Measurements from ENCODE around the gene ELF5. TPM values are rescaled to one million over a fixed set of nuclear protein-coding genes. Genes with fewer than 3 reads are reported as not detected.

The ELF5 gene
- polyA plus RNA-seq, 1 donor from 2014 or later = not detected

DNA sequence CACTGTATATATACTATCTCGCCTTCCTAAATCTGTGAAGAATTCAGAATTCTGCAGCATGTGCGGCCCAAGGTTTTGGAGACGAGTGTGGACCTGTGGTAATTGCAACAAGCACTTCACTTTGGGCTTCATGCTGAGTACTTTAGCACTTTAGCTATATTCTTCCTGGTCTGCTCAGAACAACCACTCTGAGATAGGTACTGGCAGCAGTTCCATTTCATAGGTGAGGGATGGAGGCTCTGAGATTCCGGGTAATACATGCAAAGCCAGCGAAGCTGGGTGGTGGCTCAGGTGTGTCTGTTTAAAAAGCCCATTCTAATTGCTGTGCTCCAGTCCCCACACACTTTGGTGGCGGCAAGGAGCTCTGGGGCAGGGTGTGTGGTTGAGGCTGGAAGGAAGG, 6.4 kb downstream of the ELF5 start:
- no peaks in the 10 kb centered on the region for H3F3A ChIP-seq (ENCODE audit: insufficient read depth, low read length, poor library complexity, severe bottlenecking)
- no peak overlapping the region for H3K9ac ChIP-seq (ENCODE audit: low read length)
- no peaks in the 10 kb centered on the region for H3K79me2 ChIP-seq (replicated peaks; ENCODE audit: insufficient read depth, low read length)
- no peaks in the 10 kb centered on the region for H3K9me2 ChIP-seq (ENCODE audit: insufficient read depth, low read length)
- H3K27me3 ChIP-seq (ENCODE audit: insufficient read depth, low read depth, low read length) = no peaks in the 10 kb centered on the region
- no peaks in the 10 kb centered on the region for H4K20me1 ChIP-seq (ENCODE audit: insufficient read depth)
- H2AFZ ChIP-seq (ENCODE audit: low read depth, low read length) = no peak overlapping the region
- no peaks in the 10 kb centered on the region for H3K36me3 ChIP-seq (ENCODE audit: insufficient read depth, low read length)
- no peak overlapping the region for H3K4me2 ChIP-seq (ENCODE audit: low read length)
- H3K4me3 ChIP-seq (ENCODE audit: low read length) = no peak overlapping the region
- no peak overlapping the region for H3K27ac ChIP-seq (ENCODE audit: low read length)
- H3K9me3 ChIP-seq (ENCODE audit: low read length) = no peaks in the 10 kb centered on the region
- TF ChIP-seq, protein P1, sequence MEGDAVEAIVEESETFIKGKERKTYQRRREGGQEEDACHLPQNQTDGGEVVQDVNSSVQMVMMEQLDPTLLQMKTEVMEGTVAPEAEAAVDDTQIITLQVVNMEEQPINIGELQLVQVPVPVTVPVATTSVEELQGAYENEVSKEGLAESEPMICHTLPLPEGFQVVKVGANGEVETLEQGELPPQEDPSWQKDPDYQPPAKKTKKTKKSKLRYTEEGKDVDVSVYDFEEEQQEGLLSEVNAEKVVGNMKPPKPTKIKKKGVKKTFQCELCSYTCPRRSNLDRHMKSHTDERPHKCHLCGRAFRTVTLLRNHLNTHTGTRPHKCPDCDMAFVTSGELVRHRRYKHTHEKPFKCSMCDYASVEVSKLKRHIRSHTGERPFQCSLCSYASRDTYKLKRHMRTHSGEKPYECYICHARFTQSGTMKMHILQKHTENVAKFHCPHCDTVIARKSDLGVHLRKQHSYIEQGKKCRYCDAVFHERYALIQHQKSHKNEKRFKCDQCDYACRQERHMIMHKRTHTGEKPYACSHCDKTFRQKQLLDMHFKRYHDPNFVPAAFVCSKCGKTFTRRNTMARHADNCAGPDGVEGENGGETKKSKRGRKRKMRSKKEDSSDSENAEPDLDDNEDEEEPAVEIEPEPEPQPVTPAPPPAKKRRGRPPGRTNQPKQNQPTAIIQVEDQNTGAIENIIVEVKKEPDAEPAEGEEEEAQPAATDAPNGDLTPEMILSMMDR (IDR thresholded peaks at IDR 0.05; ENCODE audit: poor library complexity, severe bottlenecking) = no peak
- TF ChIP-seq TAF1 (IDR thresholded peaks at IDR 0.05; ENCODE audit: low read depth) (no peak), EZH2 (IDR thresholded peaks at IDR 0.05; ENCODE audit: borderline replicate concordance, insufficient read depth, low read length, poor library complexity, severe bottlenecking) (no peak), RAD21 (conservative IDR thresholded peaks at IDR 0.05) (no peak), POLR2AphosphoS5 (IDR thresholded peaks at IDR 0.05) (no peak), EP300 (conservative IDR thresholded peaks at IDR 0.05; ENCODE audit: poor library complexity, severe bottlenecking) (no peak), SMC3 (conservative IDR thresholded peaks at IDR 0.05; ENCODE audit: poor library complexity) (no peak), MXI1 (conservative IDR thresholded peaks at IDR 0.05; ENCODE audit: poor library complexity, severe bottlenecking) (no peak)
- TF ChIP-seq, protein P2, sequence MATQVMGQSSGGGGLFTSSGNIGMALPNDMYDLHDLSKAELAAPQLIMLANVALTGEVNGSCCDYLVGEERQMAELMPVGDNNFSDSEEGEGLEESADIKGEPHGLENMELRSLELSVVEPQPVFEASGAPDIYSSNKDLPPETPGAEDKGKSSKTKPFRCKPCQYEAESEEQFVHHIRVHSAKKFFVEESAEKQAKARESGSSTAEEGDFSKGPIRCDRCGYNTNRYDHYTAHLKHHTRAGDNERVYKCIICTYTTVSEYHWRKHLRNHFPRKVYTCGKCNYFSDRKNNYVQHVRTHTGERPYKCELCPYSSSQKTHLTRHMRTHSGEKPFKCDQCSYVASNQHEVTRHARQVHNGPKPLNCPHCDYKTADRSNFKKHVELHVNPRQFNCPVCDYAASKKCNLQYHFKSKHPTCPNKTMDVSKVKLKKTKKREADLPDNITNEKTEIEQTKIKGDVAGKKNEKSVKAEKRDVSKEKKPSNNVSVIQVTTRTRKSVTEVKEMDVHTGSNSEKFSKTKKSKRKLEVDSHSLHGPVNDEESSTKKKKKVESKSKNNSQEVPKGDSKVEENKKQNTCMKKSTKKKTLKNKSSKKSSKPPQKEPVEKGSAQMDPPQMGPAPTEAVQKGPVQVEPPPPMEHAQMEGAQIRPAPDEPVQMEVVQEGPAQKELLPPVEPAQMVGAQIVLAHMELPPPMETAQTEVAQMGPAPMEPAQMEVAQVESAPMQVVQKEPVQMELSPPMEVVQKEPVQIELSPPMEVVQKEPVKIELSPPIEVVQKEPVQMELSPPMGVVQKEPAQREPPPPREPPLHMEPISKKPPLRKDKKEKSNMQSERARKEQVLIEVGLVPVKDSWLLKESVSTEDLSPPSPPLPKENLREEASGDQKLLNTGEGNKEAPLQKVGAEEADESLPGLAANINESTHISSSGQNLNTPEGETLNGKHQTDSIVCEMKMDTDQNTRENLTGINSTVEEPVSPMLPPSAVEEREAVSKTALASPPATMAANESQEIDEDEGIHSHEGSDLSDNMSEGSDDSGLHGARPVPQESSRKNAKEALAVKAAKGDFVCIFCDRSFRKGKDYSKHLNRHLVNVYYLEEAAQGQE (IDR thresholded peaks at IDR 0.05; ENCODE audit: borderline replicate concordance) = no peak

DNA sequence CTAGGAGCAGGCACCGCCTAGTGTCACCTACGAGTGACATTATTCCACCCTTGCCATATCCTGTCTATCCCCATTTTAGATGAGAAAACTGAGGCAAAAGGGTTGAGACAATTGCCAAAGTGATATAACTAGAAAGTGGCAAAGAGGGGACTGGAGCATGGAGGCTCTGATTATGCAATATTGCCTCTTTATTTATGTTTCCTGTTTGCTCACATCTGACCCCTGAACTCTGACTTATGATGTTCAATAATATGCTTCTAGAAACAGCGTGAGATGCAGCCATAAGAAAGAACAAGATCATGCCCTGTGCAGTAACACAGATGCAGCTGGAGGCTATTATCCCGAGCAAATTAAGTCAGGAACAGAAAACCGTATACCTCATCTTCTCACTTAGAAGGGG, 7.7 kb downstream of the ELF5 start:
- no peaks in the 10 kb centered on the region for H3K9me2 ChIP-seq (ENCODE audit: insufficient read depth, low read length)
- no peak overlapping the region for H3K4me2 ChIP-seq (ENCODE audit: low read length)
- no peaks in the 10 kb centered on the region for H3F3A ChIP-seq (ENCODE audit: insufficient read depth, low read length, poor library complexity, severe bottlenecking)
- H2AFZ ChIP-seq (ENCODE audit: low read depth, low read length) = no peak overlapping the region
- H3K9ac ChIP-seq (ENCODE audit: low read length) = no peak overlapping the region
- no peak overlapping the region for H3K4me3 ChIP-seq (ENCODE audit: low read length)
- H3K27ac ChIP-seq (ENCODE audit: low read length) = no peak overlapping the region
- H3K79me2 ChIP-seq (replicated peaks; ENCODE audit: insufficient read depth, low read length) = no peaks in the 10 kb centered on the region
- H3K27me3 ChIP-seq (ENCODE audit: insufficient read depth, low read depth, low read length) = no peaks in the 10 kb centered on the region
- H4K20me1 ChIP-seq (ENCODE audit: insufficient read depth) = no peaks in the 10 kb centered on the region
- no peaks in the 10 kb centered on the region for H3K9me3 ChIP-seq (ENCODE audit: low read length)
- no peak for TF ChIP-seq POLR2AphosphoS5 (IDR thresholded peaks at IDR 0.05)
- no peak for TF ChIP-seq MXI1 (conservative IDR thresholded peaks at IDR 0.05; ENCODE audit: poor library complexity, severe bottlenecking)
- no peak for TF ChIP-seq EP300 (conservative IDR thresholded peaks at IDR 0.05; ENCODE audit: poor library complexity, severe bottlenecking)
- TF ChIP-seq, protein P2 (IDR thresholded peaks at IDR 0.05; ENCODE audit: borderline replicate concordance) = no peak
- no peak for TF ChIP-seq TAF1 (IDR thresholded peaks at IDR 0.05; ENCODE audit: low read depth)
- TF ChIP-seq, protein P1 (IDR thresholded peaks at IDR 0.05; ENCODE audit: poor library complexity, severe bottlenecking) = no peak
- no peak for TF ChIP-seq SMC3 (conservative IDR thresholded peaks at IDR 0.05; ENCODE audit: poor library complexity)
- TF ChIP-seq RAD21 (conservative IDR thresholded peaks at IDR 0.05) = no peak
- TF ChIP-seq EZH2 (IDR thresholded peaks at IDR 0.05; ENCODE audit: borderline replicate concordance, insufficient read depth, low read length, poor library complexity, severe bottlenecking) = no peak
- H3K36me3 ChIP-seq (ENCODE audit: insufficient read depth, low read length) = no peaks in the 10 kb centered on the region

Measured in neural cell (in vitro differentiated cells).